Measurements from ENCODE around the gene LZTS2.

LZTS2 gene

GRCh38 chr10:101005361-101005760, 5.8 kb downstream of the LZTS2 start:
- Histone ChIP-seq H3K9me3 (ENCODE audit: control insufficient read depth, insufficient read depth, low read depth, low read length) (no peaks in the 10 kb centered on the region), H3K4me3 (ENCODE audit: low read depth, low read length) (no peak overlapping the region), H3K4me1 (ENCODE audit: control insufficient read depth, insufficient read depth, low read length) (peaks cover 4% of the 10 kb centered on the region; the same call in 1 of the 2 replicates), H3K36me3 (ENCODE audit: control insufficient read depth in 2 of 2, insufficient read depth in 1 of 2, low read length in 2 of 2) (peaks cover 8 to 67% of the 10 kb centered on the region in 2 experiments; a peak in 2 of 3 replicates), H3K27ac (ENCODE audit: extremely low read depth, low read depth, low read length) (no peak overlapping the region)
- TF ChIP-seq ZNF16 (tag by site-specific recombination; IDR thresholded peaks at IDR 0.05; ENCODE audit: low read depth) (no peak), ZBTB44 (tag by site-specific recombination; IDR thresholded peaks at IDR 0.05) (peak; percentile 27; the same call in 1 of the 2 replicates), ZNF114 (tag by site-specific recombination; IDR thresholded peaks at IDR 0.05) (no peak)
- ChIA-PET POLR2A (interaction anchor here (0.6 to 3.0 kb wide), 2 partner anchors 8 to 22 kb away, joined by 5 to 9 read pairs; no protein-coding TSS in a partner anchor), CTCF (interaction anchor here (0.7 to 4.5 kb wide), 4 partner anchors 7 to 36 kb away, joined by 3 to 32 read pairs (median 10); partner anchors contain the start of genes PDZD7 and SFXN3)

- no peaks in the 10 kb centered on the region for H3K9me3 ChIP-seq (ENCODE audit: control insufficient read depth, insufficient read depth, low read depth, low read length)
- peaks cover 4% of the 10 kb centered on the region; the same call in 1 of the 2 replicates for H3K4me1 ChIP-seq (ENCODE audit: control insufficient read depth, insufficient read depth, low read length)
- POLR2A ChIA-PET: interaction anchor here (3.0 kb wide), 1 partner anchor 9 kb away, joined by 9 read pairs; no protein-coding TSS in a partner anchor
- no peak for TF ChIP-seq ZNF394 (tag by site-specific recombination; IDR thresholded peaks at IDR 0.05; ENCODE audit: borderline replicate concordance)
- no peak for TF ChIP-seq ZNF155 (tag by site-specific recombination; IDR thresholded peaks at IDR 0.05)
- no peak for TF ChIP-seq HIC1 (tag by site-specific recombination; IDR thresholded peaks at IDR 0.05)
- TF ChIP-seq ZNF560 (tag by site-specific recombination; IDR thresholded peaks at IDR 0.05; ENCODE audit: borderline replicate concordance): no peak
- no peak for TF ChIP-seq MYNN (tag by site-specific recombination; IDR thresholded peaks at IDR 0.05; ENCODE audit: borderline replicate concordance)
- TF ChIP-seq PATZ1 (tag by site-specific recombination; IDR thresholded peaks at IDR 0.05): no peak
- CTCF ChIA-PET: interaction anchor here (0.9 to 4.5 kb wide), 8 partner anchors 8 to 90 kb away, joined by 3 to 32 read pairs (median 5); no protein-coding TSS in a partner anchor
- H3K36me3 ChIP-seq (ENCODE audit: control insufficient read depth in 2 of 2, insufficient read depth in 1 of 2, low read length in 2 of 2): peaks cover 8 to 67% of the 10 kb centered on the region in 2 experiments; a peak in 2 of 3 replicates
- no peak overlapping the region for H3K4me3 ChIP-seq (ENCODE audit: low read depth, low read length)
- H3K27ac ChIP-seq (ENCODE audit: extremely low read depth, low read depth, low read length): no peak overlapping the region
These were observed 6.4 kb downstream of the LZTS2 start for GRCh38 chr10:101005869-101006567.

GRCh38 chr10:101006593-101007098, 7.0 kb downstream of the LZTS2 start:
- no peak overlapping the region for H3K4me3 ChIP-seq (ENCODE audit: low read depth, low read length)
- H3K36me3 ChIP-seq (ENCODE audit: control insufficient read depth in 2 of 2, insufficient read depth in 1 of 2, low read length in 2 of 2): peaks cover 8 to 60% of the 10 kb centered on the region in 2 experiments; a peak in 2 of 3 replicates
- ChIA-PET POLR2A (interaction anchor here (1.1 to 3.0 kb wide), 2 partner anchors 9 to 11 kb away, joined by 3 to 9 read pairs; no protein-coding TSS in a partner anchor), CTCF (interaction anchor here (0.9 to 4.5 kb wide), 8 partner anchors 8 to 89 kb away, joined by 3 to 32 read pairs (median 5); no protein-coding TSS in a partner anchor)
- peaks cover 2% of the 10 kb centered on the region; the same call in 1 of the 2 replicates for H3K4me1 ChIP-seq (ENCODE audit: control insufficient read depth, insufficient read depth, low read length)
- H3K27ac ChIP-seq (ENCODE audit: extremely low read depth, low read depth, low read length): peak overlapping the region; percentile 58; the same call in 1 of the 2 replicates
- H3K9me3 ChIP-seq (ENCODE audit: control insufficient read depth, insufficient read depth, low read depth, low read length): no peaks in the 10 kb centered on the region
- TF ChIP-seq HOXD13 (CRISPR knock-in tag; IDR thresholded peaks at IDR 0.05; ENCODE audit: borderline replicate concordance) (no peak), ZBTB17 (tag by site-specific recombination; IDR thresholded peaks at IDR 0.05) (peak; percentile 46; the same call in 1 of the 2 replicates), ZNF202 (tag by site-specific recombination; IDR thresholded peaks at IDR 0.05; ENCODE audit: borderline replicate concordance) (peak; percentile 39; the same call in 1 of the 2 replicates), ZNF394 (tag by site-specific recombination; IDR thresholded peaks at IDR 0.05; ENCODE audit: borderline replicate concordance) (peak; percentile 69; the same call in 1 of the 2 replicates), GLIS2 (tag by site-specific recombination; IDR thresholded peaks at IDR 0.05) (peak; percentile 55), ZNF626 (tag by site-specific recombination; IDR thresholded peaks at IDR 0.05) (no peak), OSR2 (tag by site-specific recombination; IDR thresholded peaks at IDR 0.05) (peak; percentile 75; the same call in 1 of the 2 replicates), ZBTB6 (tag by site-specific recombination; IDR thresholded peaks at IDR 0.05) (0 out of 2 replicates have a peak, but pooled peaks have one; percentile 15), ZBTB49 (tag by site-specific recombination; IDR thresholded peaks at IDR 0.05; ENCODE audit: low read depth) (no peak), ZNF600 (tag by site-specific recombination; IDR thresholded peaks at IDR 0.05) (peak; percentile 84)
